DND-41 (cell line): ENCODE data around the gene RPL10.

Source experiments
- ATAC-seq: fragments of 200-7000 bp; cut with Tn5 transposase; 3 replicates; pipeline ENCODE4 v1.9.1; 2021; ENCODE audit warnings: low read depth; ENCODE audit not compliant: insufficient read depth
- DNase-seq: peaks from one replicate; pipeline ENCODE4 v3.0.0-alpha.2; 2020
- H2AFZ ChIP-seq: 2 replicates; pipeline ENCODE4 v1.6.0; 2012; ENCODE audit warnings: low read depth, low read length
- H3K27ac ChIP-seq: 2 replicates; pipeline ENCODE4 v1.5.1; 2012; ENCODE audit warnings: low read length, inconsistent platforms
- H3K27me3 ChIP-seq: fragments of 200-600 bp; sonication (generic); 2 replicates; pipeline ENCODE4 v1.6.0; 2012; ENCODE audit warnings: low read length, mild to moderate bottlenecking, inconsistent platforms; ENCODE audit not compliant: insufficient read depth, poor library complexity
- H3K36me3 ChIP-seq: 2 replicates; pipeline ENCODE4 v1.5.1; 2012; ENCODE audit warnings: low read length, inconsistent platforms; ENCODE audit not compliant: insufficient read depth
- H3K4me1 ChIP-seq: 2 replicates; pipeline ENCODE4 v1.5.1; 2012; ENCODE audit warnings: mild to moderate bottlenecking, low read length; ENCODE audit not compliant: insufficient read depth
- H3K4me2 ChIP-seq: 2 replicates; pipeline ENCODE4 v1.6.0; 2012; ENCODE audit warnings: mild to moderate bottlenecking, moderate library complexity, low read length, inconsistent platforms; ENCODE audit not compliant: insufficient read depth
- H3K4me3 ChIP-seq, 2 experiments: fragments of 200-600 bp in 1 of 2; shearing (Covaris generic) in 1 of 2; 2 replicates each; pipeline ENCODE4 v1.5.1; 2012 to 2016; ENCODE audit warnings: inconsistent platforms in 2 of 2, low read length in 2 of 2, mild to moderate bottlenecking in 2 of 2, low read depth in 1 of 2, moderate library complexity in 1 of 2
- H3K79me2 ChIP-seq: 2 replicates; pipeline ENCODE4 v1.6.0; 2012; ENCODE audit warnings: low read length, inconsistent platforms; ENCODE audit not compliant: insufficient read depth
- H3K9ac ChIP-seq: 2 replicates; pipeline ENCODE4 v1.6.0; 2012; ENCODE audit warnings: low read depth, mild to moderate bottlenecking, inconsistent platforms, low read length, moderate library complexity
- H3K9me3 ChIP-seq: 2 replicates; pipeline ENCODE4 v1.5.1; 2012; ENCODE audit warnings: low read length, moderate library complexity, mild to moderate bottlenecking, inconsistent platforms; ENCODE audit not compliant: insufficient read depth, severe bottlenecking
- H4K20me1 ChIP-seq: 2 replicates; pipeline ENCODE4 v1.6.0; 2012; ENCODE audit warnings: low read length; ENCODE audit not compliant: insufficient read depth
- CTCF ChIP-seq: IDR thresholded peaks from 2 replicates; pipeline ENCODE4 v1.5.1; 2012; ENCODE audit warnings: borderline replicate concordance, low read length, moderate library complexity, mild to moderate bottlenecking; ENCODE audit not compliant: poor library complexity, severe bottlenecking; ENCODE audit errors: extremely low read depth
- EZH2 ChIP-seq: IDR thresholded peaks from 3 replicates; pipeline ENCODE4 v1.6.1; 2012; ENCODE audit warnings: borderline replicate concordance, low read depth, mild to moderate bottlenecking, moderate library complexity, low read length, inconsistent platforms; ENCODE audit not compliant: severe bottlenecking

The RPL10 gene

GRCh38 chrX:154419688-154420401, 21.7 kb downstream of the RPL10 start:
- H3K27ac ChIP-seq, result no peak overlapping the region
- no peaks in the 10 kb centered on the region for H4K20me1 ChIP-seq
- no peak overlapping the region for H3K4me3 ChIP-seq
- no peak overlapping the region for H3K4me2 ChIP-seq
- no peak overlapping the region for H3K9ac ChIP-seq
- no peaks in the 10 kb centered on the region for H3K27me3 ChIP-seq
- H3K36me3 ChIP-seq, result peaks cover 13% of the 10 kb centered on the region
- DNase-seq, result no peak
- no peaks in the 10 kb centered on the region for H3K79me2 ChIP-seq
- no peak for TF ChIP-seq EZH2
- TF ChIP-seq CTCF, result no peak
- 0 out of 3 replicates have a peak, but pooled peaks have one; percentile 34 for ATAC-seq
- H2AFZ ChIP-seq, result no peak overlapping the region
- no peaks in the 10 kb centered on the region for H3K9me3 ChIP-seq
- H3K4me1 ChIP-seq, result no peaks in the 10 kb centered on the region

- no peaks in the 10 kb centered on the region for H3K4me1 ChIP-seq
- no peaks in the 10 kb centered on the region for H3K27me3 ChIP-seq
- H2AFZ ChIP-seq, result no peak overlapping the region
- ATAC-seq, result no peak
- no peak overlapping the region for H3K4me2 ChIP-seq
- no peak overlapping the region for H3K4me3 ChIP-seq
- H3K9ac ChIP-seq, result no peak overlapping the region
- H3K9me3 ChIP-seq, result no peaks in the 10 kb centered on the region
- no peak for TF ChIP-seq CTCF
- H3K79me2 ChIP-seq, result no peaks in the 10 kb centered on the region
- H4K20me1 ChIP-seq, result no peaks in the 10 kb centered on the region
- H3K36me3 ChIP-seq, result peaks cover 8% of the 10 kb centered on the region
- no peak for DNase-seq
- H3K27ac ChIP-seq, result no peak overlapping the region
Observed at GRCh38 chrX:154420402-154420756, 22.2 kb downstream of the RPL10 start.

GRCh38 chrX:154426916-154427770, 29.0 kb downstream of the RPL10 start:
- H3K4me3 ChIP-seq, result peak overlapping the region in 1 of 2 experiments; percentile 88; a peak in 1 of 4 replicates
- peaks cover 30% of the 10 kb centered on the region for H3K79me2 ChIP-seq
- H3K27ac ChIP-seq, result no peak overlapping the region
- ATAC-seq (no peak), DNase-seq (no peak)
- no peak for TF ChIP-seq EZH2
- TF ChIP-seq CTCF, result no peak
- H3K36me3 ChIP-seq, result peaks cover 7% of the 10 kb centered on the region; the same call in 1 of the 2 replicates
- no peaks in the 10 kb centered on the region for H3K27me3 ChIP-seq
- H3K9ac ChIP-seq, result peak overlapping the region; percentile 79; the same call in 1 of the 2 replicates
- no peaks in the 10 kb centered on the region for H3K9me3 ChIP-seq
- H4K20me1 ChIP-seq, result no peaks in the 10 kb centered on the region
- peaks cover 34% of the 10 kb centered on the region for H3K4me1 ChIP-seq
- no peak overlapping the region for H2AFZ ChIP-seq
- peak overlapping the region; percentile 86 for H3K4me2 ChIP-seq
